Umbilical cord (tissue), 2 donors: ENCODE results near the gene NPHP4. TPM values are rescaled to one million over a fixed set of nuclear protein-coding genes. Genes with fewer than 3 reads are reported as not detected.

Source experiments
- DNase-seq: peaks from one replicate; pipeline ENCODE4 v3.0.0-alpha.2; 2015; ENCODE audit warnings: low spot score
- total RNA-seq: library from RNA; depleted of rRNA; stranded (reverse); fragments of >200 nt; gene quantifications from one replicate; pipeline ENCODE4 v1.2.3, GENCODE V29; 2014; ENCODE audit warnings: low replicate concordance; ENCODE audit not compliant: insufficient read depth

The NPHP4 gene
- total RNA-seq, 1 donor from 2014 or later = 11.3 TPM

- no peak for DNase-seq
Measured at GRCh38 chr1:6004412-6005123, 12.3 kb upstream of the NPHP4 start.

- no peak for DNase-seq
Measured at GRCh38 chr1:6003568-6004411, 11.6 kb upstream of the NPHP4 start.

- no peak for DNase-seq
Measured at GRCh38 chr1:6002714-6003501, 10.7 kb upstream of the NPHP4 start.

- no peak for DNase-seq
Measured at GRCh38 chr1:6001992-6002576, 9.9 kb upstream of the NPHP4 start.

GRCh38 chr1:6000444-6001288 lies 8.4 kb upstream of the NPHP4 start:
- no peak for DNase-seq

GRCh38 chr1:5999711-6000443 lies 7.7 kb upstream of the NPHP4 start:
- DNase-seq = no peak

GRCh38 chr1:5998906-5999301 lies 6.7 kb upstream of the NPHP4 start:
- DNase-seq = no peak

GRCh38 chr1:5998051-5998905 lies 6.1 kb upstream of the NPHP4 start:
- DNase-seq = no peak

- DNase-seq = no peak
Measured at GRCh38 chr1:5997316-5997715, 5.1 kb upstream of the NPHP4 start.

GRCh38 chr1:5996641-5997270 lies 4.5 kb upstream of the NPHP4 start:
- DNase-seq = no peak

GRCh38 chr1:5995871-5996630 lies 3.8 kb upstream of the NPHP4 start:
- DNase-seq = no peak

- no peak for DNase-seq
Measured at GRCh38 chr1:5994713-5995621, 2.7 kb upstream of the NPHP4 start.

GRCh38 chr1:5993556-5994491 lies 1.6 kb upstream of the NPHP4 start:
- no peak for DNase-seq

- DNase-seq = no peak
Measured at GRCh38 chr1:5992814-5993555, 760 bp upstream of the NPHP4 start.
